Measurements from ENCODE around the gene RALGAPA2.

DNA sequence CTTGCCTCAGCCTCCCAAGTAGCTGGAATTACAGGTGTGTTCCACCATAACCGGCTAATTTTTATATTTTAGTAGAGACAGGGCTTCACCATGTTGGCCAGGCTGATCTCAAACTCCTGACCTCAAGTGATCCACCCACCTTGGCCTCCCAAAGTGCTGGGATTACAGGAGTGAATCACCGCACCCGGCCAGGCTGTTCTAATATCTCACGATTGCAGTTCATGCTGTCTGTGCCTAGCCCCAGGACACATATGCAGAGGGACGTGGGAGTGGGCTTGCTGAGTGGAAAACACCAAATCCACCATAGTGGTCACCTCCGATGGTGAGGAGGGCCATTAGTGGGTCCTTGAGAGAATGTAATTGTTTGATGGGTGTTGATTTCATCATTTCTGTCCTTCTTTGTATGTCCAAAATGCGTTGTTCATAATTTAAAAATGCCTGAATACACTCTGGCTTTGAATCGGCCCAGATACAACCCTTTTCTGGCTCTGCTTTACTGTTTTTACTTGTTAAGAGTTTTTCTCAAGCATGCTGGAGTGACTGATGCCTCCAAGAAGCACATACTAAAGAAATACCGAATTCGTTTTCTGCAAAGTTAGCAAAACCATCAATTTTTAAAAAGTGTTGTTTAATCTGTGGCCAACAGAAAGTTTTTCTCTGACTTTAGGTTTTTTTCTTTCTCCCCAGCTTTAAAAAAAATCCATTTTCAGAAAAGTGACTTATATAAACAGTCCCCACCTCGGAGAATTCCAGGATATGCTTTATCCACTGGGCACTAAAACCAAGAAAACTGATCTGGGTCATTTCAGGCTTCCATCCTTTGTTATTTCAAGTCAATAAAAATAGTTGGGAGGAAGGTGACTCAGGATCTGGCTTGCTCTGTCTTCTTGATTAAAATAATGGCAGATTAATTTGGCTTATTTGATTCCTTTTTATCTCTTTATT is 18.8 kb upstream of the RALGAPA2 start:
- TF ChIP-seq, protein P1, sequence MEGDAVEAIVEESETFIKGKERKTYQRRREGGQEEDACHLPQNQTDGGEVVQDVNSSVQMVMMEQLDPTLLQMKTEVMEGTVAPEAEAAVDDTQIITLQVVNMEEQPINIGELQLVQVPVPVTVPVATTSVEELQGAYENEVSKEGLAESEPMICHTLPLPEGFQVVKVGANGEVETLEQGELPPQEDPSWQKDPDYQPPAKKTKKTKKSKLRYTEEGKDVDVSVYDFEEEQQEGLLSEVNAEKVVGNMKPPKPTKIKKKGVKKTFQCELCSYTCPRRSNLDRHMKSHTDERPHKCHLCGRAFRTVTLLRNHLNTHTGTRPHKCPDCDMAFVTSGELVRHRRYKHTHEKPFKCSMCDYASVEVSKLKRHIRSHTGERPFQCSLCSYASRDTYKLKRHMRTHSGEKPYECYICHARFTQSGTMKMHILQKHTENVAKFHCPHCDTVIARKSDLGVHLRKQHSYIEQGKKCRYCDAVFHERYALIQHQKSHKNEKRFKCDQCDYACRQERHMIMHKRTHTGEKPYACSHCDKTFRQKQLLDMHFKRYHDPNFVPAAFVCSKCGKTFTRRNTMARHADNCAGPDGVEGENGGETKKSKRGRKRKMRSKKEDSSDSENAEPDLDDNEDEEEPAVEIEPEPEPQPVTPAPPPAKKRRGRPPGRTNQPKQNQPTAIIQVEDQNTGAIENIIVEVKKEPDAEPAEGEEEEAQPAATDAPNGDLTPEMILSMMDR (IDR thresholded peaks at IDR 0.05): no peak
- no peak for TF ChIP-seq POLR2A (IDR thresholded peaks at IDR 0.05)

Data from thyroid gland (tissue), 4 donors.